ENCODE data around the gene RAB40C.

GRCh38 chr16:609984-610383 is 20.1 kb downstream of the RAB40C start:
- no peak for TF ChIP-seq POLR2A (IDR thresholded peaks at IDR 0.05)
- no peak for TF ChIP-seq CTCF (IDR thresholded peaks at IDR 0.05)
